ENCODE measurements around the gene INHBC. TPM values are rescaled to one million over a fixed set of nuclear protein-coding genes. Genes with fewer than 3 reads are reported as not detected.
A peak's percentile ranks its signal among the peaks of the same experiment; 100 is the strongest.
"Not testable (repeated sequence)": the region's sequence is repeated elsewhere in the genome, so short reads cannot be mapped to it uniquely, and the experiment has no call there.

Gene INHBC
- polyA plus RNA-seq, 3 donors, result 0.14 to 0.21 (median 0.20) TPM

DNA sequence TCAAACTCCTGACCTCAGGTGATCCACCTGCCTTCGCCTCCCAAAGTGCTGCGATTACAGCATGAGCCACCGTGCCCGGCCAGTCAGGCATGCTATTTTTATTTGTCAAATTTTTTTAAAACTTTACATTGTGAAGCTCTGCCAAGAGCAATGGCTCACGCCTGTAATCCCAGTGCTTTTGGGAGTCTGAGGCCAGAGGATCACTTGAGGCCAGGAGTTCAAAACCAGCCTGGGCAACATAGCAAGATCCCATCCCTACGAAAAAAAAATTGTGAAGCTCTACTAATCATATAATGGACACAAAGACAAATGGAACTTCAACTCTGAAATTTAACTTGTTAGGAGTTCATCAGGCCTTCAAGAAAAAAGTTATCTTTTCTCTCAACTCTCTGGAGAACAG is 5.6 kb upstream of the INHBC start:
- DNase-seq (ENCODE audit: low read depth in 3 of 3, low spot score in 2 of 3), result no peak

DNA sequence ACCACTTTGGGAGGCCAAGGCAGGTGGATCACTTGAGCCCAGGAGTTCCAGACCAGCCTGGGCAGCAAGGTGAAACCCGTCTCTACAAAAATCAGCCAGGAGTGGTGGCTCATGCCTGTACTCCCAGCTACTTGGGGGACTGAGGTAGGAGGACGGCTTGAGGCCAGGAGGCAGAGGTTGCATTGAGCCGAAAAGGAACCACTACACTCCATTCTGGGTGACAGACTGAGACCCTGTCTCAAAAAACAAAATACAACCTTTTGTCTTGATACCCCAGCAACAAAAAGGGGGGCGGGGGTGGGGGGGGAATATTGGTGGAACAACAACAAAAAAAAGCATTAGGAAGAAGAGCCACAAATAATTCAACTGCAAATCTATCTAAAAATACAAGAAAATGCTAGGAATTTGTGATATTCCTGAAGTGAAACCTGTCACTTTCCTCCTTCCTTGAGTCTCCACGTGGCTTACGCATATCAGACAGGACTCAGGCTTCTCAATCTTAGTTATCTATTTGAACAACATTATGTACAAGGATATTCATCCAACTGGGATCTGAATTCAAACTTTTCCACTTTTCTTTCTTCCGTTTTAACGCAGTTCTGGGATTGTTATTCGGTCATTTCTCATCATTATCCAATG is 5.0 kb upstream of the INHBC start:
- DNase-seq (ENCODE audit: low read depth in 3 of 3, low spot score in 2 of 3), result no peak

DNA sequence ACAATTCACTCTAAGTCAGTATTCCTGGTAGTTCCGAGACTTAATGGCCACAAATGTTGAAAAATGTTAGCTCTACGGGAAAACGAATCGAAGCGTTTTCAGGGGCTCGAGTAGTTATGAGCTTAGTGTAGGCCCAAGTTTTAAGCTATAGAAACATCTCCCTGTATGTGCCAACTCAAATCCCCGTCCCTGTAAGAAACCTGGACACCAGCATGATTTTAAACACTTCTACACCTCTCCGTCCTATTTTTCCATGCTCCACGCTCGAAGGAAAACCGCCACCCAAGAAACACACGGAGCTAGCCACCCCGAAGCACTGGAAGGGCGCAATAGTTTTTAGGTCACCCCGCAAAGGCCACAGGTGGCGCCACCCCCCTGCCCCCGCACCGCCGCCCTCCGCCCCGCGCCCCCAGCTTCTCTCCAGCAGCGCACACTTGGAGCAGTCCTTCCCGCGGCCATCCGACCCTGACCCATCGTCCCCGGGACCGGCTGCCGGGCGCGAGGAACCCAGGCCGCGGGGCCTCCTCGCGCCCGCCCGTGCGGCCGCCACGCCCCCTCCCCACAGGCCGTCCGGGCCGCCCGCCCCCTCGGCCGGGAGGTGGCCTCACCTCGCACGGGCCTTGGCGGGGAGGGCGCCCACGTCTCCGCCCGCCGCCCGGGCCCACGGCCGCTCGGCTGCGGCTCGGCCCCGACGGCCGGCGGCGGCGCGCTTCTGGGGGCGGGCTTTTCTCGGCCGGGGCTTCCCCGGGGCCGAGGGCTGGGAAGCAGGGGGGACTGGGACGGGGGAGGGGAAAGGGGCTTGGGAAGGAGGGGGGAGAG is 4.3 kb upstream of the INHBC start:
- DNase-seq (ENCODE audit: low read depth in 3 of 3, low spot score in 2 of 3), result peak in 1 of 3 donors; percentile 27

DNA sequence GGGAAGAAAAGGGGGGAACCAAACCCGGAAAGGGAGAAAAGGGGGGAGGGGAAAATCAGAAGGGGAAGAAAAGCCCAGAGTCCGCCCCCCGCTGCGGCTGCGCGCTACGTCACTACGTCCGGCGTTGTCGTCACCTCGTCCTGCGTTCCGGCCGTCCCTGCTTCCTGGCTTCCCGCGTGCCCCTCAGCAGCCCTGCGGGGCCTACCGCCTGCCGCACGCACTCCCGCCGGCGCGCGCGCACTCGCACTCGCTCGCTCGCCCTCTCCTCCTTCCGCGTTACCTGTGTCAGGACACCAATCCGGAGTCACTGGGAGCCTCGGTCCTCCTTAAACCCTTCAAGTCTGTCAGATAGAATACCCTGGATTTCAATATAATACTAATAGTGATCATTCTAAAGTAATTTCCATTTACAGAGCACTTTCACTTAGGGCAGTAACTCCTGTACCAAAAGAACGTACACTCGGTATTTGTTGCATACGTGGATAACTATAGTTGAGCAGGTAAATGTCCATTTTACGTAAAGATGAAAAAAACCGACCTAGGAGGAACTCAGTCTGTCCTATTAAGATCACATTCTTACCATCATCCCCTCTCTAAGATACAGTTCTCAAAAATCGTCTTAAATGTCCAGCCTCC is 3.5 kb upstream of the INHBC start, which contains the start of gene R3HDM2:
R3HDM2 (minus strand) TSS at position 113 of the 636 bp plus-strand sequence. CDS start 120,615 bp downstream, outside the sequence.
- DNase-seq (ENCODE audit: low read depth in 3 of 3, low spot score in 2 of 3), result peak; percentile 75 to 88 (median 85)

DNA sequence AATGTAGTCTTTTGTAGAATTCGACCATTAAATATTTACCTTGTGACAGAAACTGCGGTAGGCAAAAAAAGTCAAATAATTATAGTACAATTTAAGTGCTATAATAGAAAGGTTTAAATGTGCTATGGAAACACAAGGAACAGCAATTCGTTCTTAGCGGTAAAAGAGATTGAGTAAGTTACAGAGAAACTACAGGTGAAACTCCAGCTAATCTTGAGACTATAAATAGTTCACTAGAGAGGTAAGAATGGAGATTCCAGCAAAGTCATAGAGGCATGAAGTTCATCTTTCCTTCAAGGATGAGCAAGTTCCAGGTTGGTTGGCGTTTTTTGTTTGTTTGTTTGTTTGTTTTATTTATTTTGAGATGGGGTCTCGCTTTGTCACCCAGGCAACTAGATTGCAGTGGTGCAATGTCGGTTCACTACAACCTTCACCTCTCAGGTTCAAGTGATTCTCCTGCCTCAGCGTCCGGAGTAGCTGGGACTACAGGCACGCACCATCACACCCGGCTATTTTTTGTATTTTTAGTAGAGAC is 2.9 kb upstream of the INHBC start:
- DNase-seq (ENCODE audit: low read depth in 3 of 3, low spot score in 2 of 3), result no peak

DNA sequence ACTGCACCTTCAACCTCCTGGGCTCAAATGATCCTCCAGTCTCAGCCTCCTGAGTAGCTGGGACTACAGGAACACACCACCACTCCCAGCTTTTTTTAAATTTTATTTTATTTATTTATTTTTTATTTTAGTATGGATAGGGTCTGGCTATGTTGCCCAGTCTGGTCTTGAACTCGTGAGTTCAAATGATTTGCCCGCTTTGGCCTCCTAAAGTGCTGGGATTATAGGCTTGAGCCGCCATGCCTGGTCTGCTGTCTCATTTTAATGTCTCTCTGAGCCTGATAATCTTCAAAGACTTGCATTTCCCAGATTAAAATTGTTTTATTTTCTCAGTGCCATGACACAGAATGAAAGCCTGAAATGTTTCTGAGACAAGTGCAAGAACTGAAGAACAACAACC is 1.2 kb upstream of the INHBC start:
- DNase-seq (ENCODE audit: low read depth in 3 of 3, low spot score in 2 of 3), result no peak

DNA sequence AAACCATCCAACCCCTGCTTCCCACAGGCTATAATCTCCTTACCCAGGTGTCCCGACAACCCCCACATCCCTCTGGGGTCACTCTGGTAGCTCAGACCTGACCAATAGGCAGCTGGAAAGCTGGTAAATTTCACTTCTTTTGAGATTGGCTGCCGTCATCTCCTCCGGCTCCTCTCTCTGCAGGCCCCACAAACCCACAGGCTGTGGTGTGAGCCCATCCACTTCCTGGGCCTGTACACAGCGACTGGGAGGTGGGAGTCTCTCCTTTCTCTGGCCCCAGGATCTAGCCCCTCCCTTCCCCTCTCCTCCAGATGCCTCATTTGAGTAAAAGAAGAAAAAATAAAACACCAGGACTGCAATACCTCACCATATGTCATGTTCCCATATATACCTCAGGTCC is 709 bp downstream of the INHBC start:
- no peak for DNase-seq (ENCODE audit: low read depth in 3 of 3, low spot score in 2 of 3)

DNA sequence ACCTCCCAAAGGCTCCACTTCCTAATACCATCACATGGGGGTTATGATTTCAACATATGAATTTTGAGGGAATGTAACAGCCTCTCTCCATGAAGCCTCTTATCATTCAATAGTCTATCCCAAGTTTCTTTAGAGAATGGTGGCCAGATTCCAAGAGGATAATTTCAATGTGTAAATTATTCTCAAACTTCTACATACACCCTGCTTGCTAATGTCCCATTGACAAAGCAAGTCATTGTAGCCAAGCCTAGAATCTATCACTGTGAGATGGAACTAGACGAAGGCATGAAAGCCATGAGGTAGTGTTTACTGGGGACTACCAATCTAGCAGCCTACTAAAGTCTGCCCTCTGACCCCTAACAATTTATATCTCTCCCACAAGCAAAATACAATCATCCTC is 3.8 kb downstream of the INHBC start:
- DNase-seq (ENCODE audit: low read depth in 3 of 3, low spot score in 2 of 3), result no peak

DNA sequence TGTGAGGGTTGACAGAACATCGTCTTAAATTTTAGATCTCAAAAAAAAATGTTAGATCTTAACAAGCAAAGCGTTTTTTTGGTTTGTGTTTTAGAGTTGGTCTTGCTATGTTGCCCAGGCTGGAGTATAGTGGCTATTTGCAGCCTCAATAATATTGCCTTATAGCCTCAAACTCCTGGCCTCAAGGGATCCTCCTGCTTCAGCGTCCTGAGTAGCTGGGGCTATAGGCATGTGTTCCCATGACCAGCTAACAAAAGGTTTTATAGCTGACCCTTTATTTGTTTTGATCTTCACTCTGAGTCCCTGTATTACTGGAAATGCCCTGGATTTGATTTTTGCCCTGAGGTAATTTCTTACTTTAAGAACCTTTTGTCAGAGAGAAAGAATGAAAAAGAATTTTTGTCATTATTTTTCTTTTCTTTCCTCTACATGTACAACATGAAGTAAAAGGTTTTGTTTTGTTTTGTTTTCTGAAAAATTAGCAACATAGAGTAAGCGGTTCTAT is 5.2 kb downstream of the INHBC start:
- DNase-seq (ENCODE audit: low read depth in 3 of 3, low spot score in 2 of 3), result no peak

DNA sequence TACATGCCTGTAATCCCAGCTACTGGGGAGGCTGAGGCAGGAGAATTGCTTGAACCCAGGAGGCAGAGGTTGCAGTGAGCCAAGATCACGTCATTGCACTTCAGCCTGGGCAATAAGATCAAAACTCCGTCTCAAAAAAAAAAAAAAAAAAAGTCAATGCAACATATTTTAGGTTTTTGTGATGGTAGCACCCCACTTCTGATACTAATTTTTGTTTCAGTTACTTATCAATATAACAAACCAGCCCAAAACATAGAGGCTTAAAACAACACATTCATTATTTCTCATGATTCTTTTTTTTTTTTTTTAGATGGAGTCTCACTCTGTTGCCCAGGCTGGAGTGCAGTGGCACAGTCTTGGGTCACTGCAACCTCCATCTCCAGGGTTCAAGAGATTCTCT is 6.8 kb downstream of the INHBC start:
- not testable (repeated sequence) for DNase-seq (ENCODE audit: low read depth in 3 of 3, low spot score in 2 of 3)

DNA sequence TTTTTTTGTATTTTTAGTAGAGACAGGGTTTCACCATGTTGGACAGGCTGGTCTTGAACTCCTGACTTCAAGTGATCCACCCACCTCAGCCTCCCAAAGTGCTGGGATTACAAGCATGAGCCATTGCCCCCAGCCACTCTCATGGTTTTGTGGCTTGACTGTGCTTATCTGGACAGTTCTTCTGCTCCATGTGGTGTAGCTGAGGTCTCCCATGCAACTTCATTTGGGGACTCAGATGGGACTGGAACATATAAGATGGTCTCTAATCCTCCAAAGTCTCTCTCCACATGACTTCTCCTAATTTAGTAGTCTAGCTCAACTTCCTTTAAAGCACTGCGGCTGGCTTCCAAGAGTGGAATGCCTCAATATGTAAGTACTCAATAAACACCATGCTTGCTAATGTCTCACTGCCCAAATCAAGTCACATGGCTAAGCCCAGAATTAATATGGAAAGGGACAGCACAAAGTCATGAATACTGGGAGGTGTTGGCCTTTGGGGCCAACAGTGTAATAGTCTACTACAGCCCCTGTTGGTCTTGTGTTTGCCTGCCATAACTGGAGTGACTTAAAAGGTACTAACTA is 7.4 kb downstream of the INHBC start:
- no peak for DNase-seq (ENCODE audit: low read depth in 3 of 3, low spot score in 2 of 3)

DNA sequence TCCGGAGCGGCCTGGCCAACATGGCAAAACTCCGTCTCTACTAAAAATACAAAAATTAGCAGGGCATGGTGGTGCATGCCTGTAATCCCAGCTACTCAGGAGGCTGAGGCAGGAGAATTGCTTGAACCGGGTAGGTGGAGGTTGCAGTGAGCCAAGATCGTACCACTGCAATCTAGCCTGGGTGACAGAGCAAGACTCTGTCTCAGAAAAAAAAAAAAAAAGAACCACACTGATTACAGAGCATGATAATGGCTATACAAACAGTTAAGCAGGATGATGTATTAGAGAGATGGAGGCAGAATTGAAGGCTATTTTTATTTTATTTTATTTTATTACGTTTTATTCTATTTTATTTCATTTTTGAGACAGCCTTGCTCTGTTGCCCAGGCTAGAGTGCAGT is 9.8 kb downstream of the INHBC start:
- not testable (repeated sequence) for DNase-seq (ENCODE audit: low read depth in 3 of 3, low spot score in 2 of 3)

DNA sequence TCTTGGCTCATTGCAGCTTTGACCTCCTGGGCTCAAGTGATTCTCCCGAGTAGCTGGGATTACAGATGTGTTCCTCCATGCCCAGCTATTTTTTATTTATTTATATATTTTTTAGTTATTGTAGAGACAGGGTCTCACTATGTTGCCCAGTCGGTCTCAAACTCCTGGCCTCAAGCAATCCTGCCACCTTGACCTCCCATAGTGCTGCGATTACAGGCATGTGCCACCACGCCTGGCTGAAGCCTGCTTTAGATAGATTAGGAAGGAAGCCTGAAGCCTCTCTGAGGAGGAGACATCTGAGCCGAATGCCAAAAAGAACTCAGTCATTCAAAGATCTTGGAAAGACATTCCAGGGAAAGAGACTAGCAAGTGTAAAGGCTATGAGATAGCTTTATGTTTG is 10.2 kb downstream of the INHBC start:
- DNase-seq (ENCODE audit: low read depth in 3 of 3, low spot score in 2 of 3), result no peak

DNA sequence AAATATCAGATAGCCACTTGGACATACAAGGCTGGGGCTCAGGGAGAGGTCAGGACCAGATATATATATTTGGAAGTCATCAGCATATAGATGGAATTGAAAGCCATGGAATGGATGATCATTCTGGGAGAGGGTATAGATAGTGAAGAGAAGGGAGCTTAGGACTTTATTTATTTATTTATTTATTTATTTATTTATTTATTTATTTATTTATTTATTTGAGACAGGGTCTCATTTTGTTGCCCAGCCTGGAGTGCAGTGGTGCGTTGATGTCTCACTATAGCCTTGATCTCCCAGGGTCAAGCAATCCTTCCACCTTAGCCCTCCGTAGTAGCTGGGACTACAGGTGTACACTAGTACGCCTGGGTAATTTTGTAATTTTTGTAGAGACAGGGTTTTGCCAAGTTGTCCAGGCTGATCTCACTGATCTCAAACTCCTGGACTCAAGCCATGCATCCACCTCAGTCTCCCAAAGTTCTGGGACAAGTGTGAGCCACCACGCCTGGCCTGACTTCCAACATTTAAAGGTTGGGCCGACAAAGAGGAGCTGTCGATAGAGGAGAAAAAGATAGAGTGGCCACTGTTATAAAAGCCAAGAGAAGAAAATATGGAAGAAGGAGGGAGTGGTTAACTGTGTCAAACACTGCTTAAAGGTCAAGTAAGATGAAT is 11.8 kb downstream of the INHBC start:
- no peak for DNase-seq (ENCODE audit: low read depth in 3 of 3, low spot score in 2 of 3)

DNA sequence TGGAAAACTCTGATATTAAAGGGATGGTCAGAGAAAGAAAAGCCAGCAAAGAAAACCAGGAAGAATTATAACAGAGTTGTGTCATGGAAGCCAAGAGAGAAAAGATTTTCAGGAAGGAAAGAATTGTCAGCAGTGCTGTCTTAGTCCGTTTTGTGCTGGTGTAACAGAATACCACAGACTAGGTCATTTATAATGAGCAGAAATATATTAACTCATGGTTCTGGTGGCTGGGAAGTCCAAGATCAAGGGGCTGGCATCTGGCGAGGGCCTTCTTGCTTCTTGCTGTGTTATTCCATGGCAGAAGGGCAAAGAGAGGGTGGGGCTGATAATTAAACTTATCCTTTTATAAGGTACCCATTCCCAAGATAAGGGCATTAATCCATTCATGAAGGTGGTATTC is 14.1 kb downstream of the INHBC start:
- no peak for DNase-seq (ENCODE audit: low read depth in 3 of 3, low spot score in 2 of 3)

DNA sequence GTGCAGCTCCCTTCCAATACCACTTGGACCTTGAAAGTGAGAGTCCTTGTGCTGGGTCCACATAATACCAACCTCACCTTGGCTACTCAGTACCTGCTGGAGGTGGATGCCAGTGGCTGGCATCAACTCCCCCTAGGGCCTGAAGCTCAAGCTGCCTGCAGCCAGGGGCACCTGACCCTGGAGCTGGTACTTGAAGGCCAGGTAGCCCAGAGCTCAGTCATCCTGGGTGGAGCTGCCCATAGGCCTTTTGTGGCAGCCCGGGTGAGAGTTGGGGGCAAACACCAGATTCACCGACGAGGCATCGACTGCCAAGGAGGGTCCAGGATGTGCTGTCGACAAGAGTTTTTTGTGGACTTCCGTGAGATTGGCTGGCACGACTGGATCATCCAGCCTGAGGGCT is 14.8 kb downstream of the INHBC start:
- DNase-seq (ENCODE audit: low read depth in 3 of 3, low spot score in 2 of 3), result no peak

DNA sequence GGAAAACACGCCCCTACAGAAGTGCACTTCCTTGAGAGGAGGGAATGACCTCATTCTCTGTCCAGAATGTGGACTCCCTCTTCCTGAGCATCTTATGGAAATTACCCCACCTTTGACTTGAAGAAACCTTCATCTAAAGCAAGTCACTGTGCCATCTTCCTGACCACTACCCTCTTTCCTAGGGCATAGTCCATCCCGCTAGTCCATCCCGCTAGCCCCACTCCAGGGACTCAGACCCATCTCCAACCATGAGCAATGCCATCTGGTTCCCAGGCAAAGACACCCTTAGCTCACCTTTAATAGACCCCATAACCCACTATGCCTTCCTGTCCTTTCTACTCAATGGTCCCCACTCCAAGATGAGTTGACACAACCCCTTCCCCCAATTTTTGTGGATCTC is 15.5 kb downstream of the INHBC start:
- DNase-seq (ENCODE audit: low read depth in 3 of 3, low spot score in 2 of 3), result no peak

DNA sequence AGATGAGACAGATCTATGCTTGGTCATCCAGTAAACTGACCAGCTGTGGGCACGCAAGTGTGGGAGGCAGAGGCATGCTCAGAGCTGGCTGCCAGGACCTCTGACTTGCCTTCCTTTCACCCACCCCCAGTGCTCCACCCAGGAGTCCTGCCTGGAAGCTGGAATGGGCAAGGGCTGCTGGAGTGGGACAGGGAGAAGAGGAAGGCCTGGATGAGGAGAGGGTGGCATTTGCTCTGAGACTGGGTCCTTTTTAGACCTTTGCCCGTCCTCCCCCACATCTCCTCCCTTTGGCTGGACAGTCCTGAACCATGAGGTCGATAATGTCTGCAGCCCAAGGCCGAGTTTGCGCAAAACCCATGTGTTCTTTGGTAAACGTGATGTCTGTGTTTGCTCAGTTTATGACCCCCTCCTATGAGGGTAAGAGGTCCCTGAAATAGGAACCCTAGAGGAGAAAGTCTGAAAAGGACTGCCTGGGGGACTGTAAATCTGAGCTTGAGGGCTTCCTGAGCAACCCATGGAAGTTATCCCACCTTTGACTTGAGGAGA is 16.7 kb downstream of the INHBC start:
- DNase-seq (ENCODE audit: low read depth in 3 of 3, low spot score in 2 of 3), result no peak

DNA sequence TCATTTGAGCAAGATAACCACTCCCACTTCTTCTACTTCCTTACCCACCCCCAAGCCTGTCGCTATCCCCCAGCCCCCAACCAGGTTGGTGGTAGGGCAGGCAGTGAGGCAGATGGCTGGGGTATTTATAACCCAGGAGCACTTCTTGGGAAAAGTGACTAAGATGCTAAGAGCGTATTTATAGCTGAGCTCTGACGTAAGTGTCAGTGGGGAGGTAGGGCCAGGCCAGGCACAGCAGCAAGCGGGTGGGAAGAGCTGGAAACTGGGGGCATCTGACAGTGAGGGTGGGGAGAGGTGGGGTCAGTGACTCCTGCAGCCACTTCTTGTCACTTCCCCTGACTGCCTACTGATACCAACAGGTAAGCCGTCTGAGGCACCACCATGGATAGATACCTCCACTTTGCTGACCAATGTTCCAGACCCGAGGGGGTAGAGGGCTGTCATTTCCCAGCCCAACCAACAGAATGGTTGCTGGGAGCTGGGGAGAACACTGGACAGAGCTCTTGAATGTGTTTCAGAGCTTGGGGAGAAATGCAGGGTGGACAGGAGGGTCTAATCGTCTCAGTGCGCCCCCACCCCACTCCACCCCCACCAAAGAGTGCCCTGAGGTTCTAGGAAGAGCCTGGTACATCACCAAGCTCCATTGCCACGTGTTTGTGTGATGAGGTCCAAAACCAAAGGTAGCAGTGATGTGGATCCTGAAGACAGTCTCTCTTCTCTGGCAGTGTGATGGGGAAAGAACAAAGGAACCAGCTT is 17.8 kb downstream of the INHBC start:
- no peak for DNase-seq (ENCODE audit: low read depth in 3 of 3, low spot score in 2 of 3)

All from right renal cortex interstitium (tissue), 3 donors.